ENCODE data around the gene CDK5R1.

The CDK5R1 gene

GRCh38 chr17:32488604-32489180 is 1.9 kb downstream of the CDK5R1 start:
- Histone ChIP-seq H3K36me3 (peaks cover 4% of the 10 kb centered on the region), H3K4me1 (peaks cover 3% of the 10 kb centered on the region), H3K27me3 (no peaks in the 10 kb centered on the region), H3K9me3 (no peaks in the 10 kb centered on the region), H3K4me3 (ENCODE audit: low read depth, low read length) (no peak overlapping the region; the same call in 1 of the 2 replicates)
- DNase-seq = no peak
- no peak for TF ChIP-seq CTCF (IDR thresholded peaks at IDR 0.05; ENCODE audit: low read depth, low read length)

- no peak overlapping the region for H3K4me3 ChIP-seq (ENCODE audit: low read depth, low read length)
- H3K27me3 ChIP-seq = no peaks in the 10 kb centered on the region
- H3K36me3 ChIP-seq = peaks cover 4% of the 10 kb centered on the region
- no peak for DNase-seq
- no peak for TF ChIP-seq CTCF (IDR thresholded peaks at IDR 0.05; ENCODE audit: low read depth, low read length)
- no peaks in the 10 kb centered on the region for H3K9me3 ChIP-seq
- no peaks in the 10 kb centered on the region; the same call in 1 of the 2 replicates for H3K4me1 ChIP-seq
Measured at GRCh38 chr17:32489320-32490100, 2.7 kb downstream of the CDK5R1 start.

- H3K4me3 ChIP-seq (ENCODE audit: low read depth, low read length) = no peak overlapping the region
- no peaks in the 10 kb centered on the region for H3K9me3 ChIP-seq
Measured at GRCh38 chr17:32490101-32490482, 3.3 kb downstream of the CDK5R1 start.

GRCh38 chr17:32491371-32492263 is 4.8 kb downstream of the CDK5R1 start:
- no peak for TF ChIP-seq CTCF (IDR thresholded peaks at IDR 0.05; ENCODE audit: low read depth, low read length)
- no peaks in the 10 kb centered on the region for H3K4me1 ChIP-seq

More at GRCh38 chr17:32490101-32490482, 3.3 kb downstream of the CDK5R1 start:
- Histone ChIP-seq H3K36me3 (peaks cover 4% of the 10 kb centered on the region), H3K4me1 (no peaks in the 10 kb centered on the region; the same call in 1 of the 2 replicates), H3K27me3 (no peaks in the 10 kb centered on the region)
- TF ChIP-seq CTCF (IDR thresholded peaks at IDR 0.05; ENCODE audit: low read depth, low read length) = no peak
- DNase-seq = peak; percentile 21

GRCh38 chr17:32492264-32492589 is 5.4 kb downstream of the CDK5R1 start:
- no peak for TF ChIP-seq CTCF (IDR thresholded peaks at IDR 0.05; ENCODE audit: low read depth, low read length)

More at GRCh38 chr17:32491371-32492263, 4.8 kb downstream of the CDK5R1 start:
- DNase-seq = no peak
- H3K4me3 ChIP-seq (ENCODE audit: low read depth, low read length) = no peak overlapping the region
- peaks cover 4% of the 10 kb centered on the region for H3K36me3 ChIP-seq
- no peaks in the 10 kb centered on the region for H3K9me3 ChIP-seq
- no peaks in the 10 kb centered on the region for H3K27me3 ChIP-seq

More at GRCh38 chr17:32492264-32492589, 5.4 kb downstream of the CDK5R1 start:
- Histone ChIP-seq H3K9me3 (no peaks in the 10 kb centered on the region), H3K4me3 (ENCODE audit: low read depth, low read length) (no peak overlapping the region), H3K4me1 (no peaks in the 10 kb centered on the region), H3K27me3 (no peaks in the 10 kb centered on the region), H3K36me3 (peaks cover 4% of the 10 kb centered on the region)
- no peak for DNase-seq
